Stomach (tissue), 4 donors: ENCODE measurements around the gene ATP6V1G1.

ENCODE experiments used
- POLR2AphosphoS5 ChIP-seq, 3 donors: sonication (generic); formaldehyde crosslinking; IDR thresholded peaks; one replicate each; pipeline ENCODE4 v1.6.1; 2016; ENCODE audit warnings: antibody characterized with exemption in 3 of 3
- TF ChIP-seq, protein P1 (sequence below), 7 experiments: fragments of 450-650 bp in 4 of 7; fragments of 200-600 bp in 3 of 7; sonication (generic) in 3 of 7; IDR thresholded peaks; one replicate each; pipeline ENCODE4 v1.5.1; 2016 to 2019; ENCODE audit warnings: antibody characterized with exemption in 7 of 7, control low read depth in 2 of 7, mild to moderate bottlenecking in 1 of 7

GRCh38 chr9:114606597-114607207 lies 19.1 kb downstream of the ATP6V1G1 start:
- TF ChIP-seq, protein P1, sequence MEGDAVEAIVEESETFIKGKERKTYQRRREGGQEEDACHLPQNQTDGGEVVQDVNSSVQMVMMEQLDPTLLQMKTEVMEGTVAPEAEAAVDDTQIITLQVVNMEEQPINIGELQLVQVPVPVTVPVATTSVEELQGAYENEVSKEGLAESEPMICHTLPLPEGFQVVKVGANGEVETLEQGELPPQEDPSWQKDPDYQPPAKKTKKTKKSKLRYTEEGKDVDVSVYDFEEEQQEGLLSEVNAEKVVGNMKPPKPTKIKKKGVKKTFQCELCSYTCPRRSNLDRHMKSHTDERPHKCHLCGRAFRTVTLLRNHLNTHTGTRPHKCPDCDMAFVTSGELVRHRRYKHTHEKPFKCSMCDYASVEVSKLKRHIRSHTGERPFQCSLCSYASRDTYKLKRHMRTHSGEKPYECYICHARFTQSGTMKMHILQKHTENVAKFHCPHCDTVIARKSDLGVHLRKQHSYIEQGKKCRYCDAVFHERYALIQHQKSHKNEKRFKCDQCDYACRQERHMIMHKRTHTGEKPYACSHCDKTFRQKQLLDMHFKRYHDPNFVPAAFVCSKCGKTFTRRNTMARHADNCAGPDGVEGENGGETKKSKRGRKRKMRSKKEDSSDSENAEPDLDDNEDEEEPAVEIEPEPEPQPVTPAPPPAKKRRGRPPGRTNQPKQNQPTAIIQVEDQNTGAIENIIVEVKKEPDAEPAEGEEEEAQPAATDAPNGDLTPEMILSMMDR (IDR thresholded peaks at IDR 0.05) = no peak
- peak in 1 of 3 donors; percentile 27 for TF ChIP-seq POLR2AphosphoS5 (IDR thresholded peaks at IDR 0.05)
